C4-2B (cell line): ENCODE results near the gene NAA16.

Experiments
- ZFX ChIP-seq: fragments of 450-650 bp; IDR thresholded peaks from 2 replicates; pipeline ENCODE4 v1.6.1; 2017
- TF ChIP-seq, protein P1 (sequence below): fragments of 450-650 bp; conservative IDR thresholded peaks from 2 replicates; pipeline ENCODE4 v1.5.1; 2017; ENCODE audit warnings: mild to moderate bottlenecking

DNA sequence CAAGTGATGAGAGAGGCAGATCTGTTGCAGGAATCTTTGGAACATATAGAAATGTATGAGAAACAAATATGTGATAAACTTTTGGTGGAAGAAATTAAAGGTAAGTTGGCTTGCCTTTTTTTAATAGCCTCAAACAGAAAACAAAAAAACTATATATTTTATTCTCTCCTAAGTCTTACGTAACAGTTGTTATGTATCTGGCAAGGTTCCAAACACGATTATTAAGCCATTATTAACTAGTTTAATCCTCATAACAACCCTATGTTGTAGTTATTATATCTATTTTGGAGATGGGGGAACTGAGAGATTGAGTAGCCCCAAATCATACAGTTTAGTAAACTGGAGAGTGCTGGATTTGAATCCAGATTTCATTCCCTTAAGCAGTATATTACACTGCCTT is 14.7 kb downstream of the NAA16 start:
- TF ChIP-seq, protein P1, sequence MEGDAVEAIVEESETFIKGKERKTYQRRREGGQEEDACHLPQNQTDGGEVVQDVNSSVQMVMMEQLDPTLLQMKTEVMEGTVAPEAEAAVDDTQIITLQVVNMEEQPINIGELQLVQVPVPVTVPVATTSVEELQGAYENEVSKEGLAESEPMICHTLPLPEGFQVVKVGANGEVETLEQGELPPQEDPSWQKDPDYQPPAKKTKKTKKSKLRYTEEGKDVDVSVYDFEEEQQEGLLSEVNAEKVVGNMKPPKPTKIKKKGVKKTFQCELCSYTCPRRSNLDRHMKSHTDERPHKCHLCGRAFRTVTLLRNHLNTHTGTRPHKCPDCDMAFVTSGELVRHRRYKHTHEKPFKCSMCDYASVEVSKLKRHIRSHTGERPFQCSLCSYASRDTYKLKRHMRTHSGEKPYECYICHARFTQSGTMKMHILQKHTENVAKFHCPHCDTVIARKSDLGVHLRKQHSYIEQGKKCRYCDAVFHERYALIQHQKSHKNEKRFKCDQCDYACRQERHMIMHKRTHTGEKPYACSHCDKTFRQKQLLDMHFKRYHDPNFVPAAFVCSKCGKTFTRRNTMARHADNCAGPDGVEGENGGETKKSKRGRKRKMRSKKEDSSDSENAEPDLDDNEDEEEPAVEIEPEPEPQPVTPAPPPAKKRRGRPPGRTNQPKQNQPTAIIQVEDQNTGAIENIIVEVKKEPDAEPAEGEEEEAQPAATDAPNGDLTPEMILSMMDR = no peak
- no peak for TF ChIP-seq ZFX
